GM23338 (cell line): ENCODE results near the gene EXOC4. TPM values are rescaled to one million over a fixed set of nuclear protein-coding genes. Genes with fewer than 3 reads are reported as not detected.

Source experiments
- ATAC-seq: fragments of 200-7000 bp; cut with Tn5 transposase; 3 replicates; pipeline ENCODE4 v1.9.1; 2020
- DNase-seq: peaks from one replicate; pipeline ENCODE4 v3.0.0-alpha.2; 2015; ENCODE audit warnings: low spot score
- H2AFZ ChIP-seq: fragments of 200-600 bp; sonication (generic); 2 replicates; pipeline ENCODE4 v1.8.0; 2016; ENCODE audit warnings: antibody characterized with exemption, mild to moderate bottlenecking, moderate library complexity
- H3F3A ChIP-seq: fragments of 200-600 bp; sonication (generic); replicated peaks from 2 replicates; pipeline ENCODE4 v1.8.0; 2017; ENCODE audit warnings: antibody characterized with exemption, mixed run types, low read depth
- H3K27ac ChIP-seq: fragments of 200-600 bp; sonication (generic); 2 replicates; pipeline ENCODE4 v1.6.1; 2016; ENCODE audit warnings: low read depth
- H3K27me3 ChIP-seq: fragments of 200-600 bp; sonication (generic); 2 replicates; pipeline ENCODE4 v1.8.0; 2016; ENCODE audit warnings: mild to moderate bottlenecking, mixed run types, moderate library complexity; ENCODE audit not compliant: insufficient read depth
- H3K36me3 ChIP-seq: fragments of 200-600 bp; sonication (generic); 2 replicates; pipeline ENCODE4 v1.8.0; 2016; ENCODE audit warnings: mild to moderate bottlenecking; ENCODE audit not compliant: insufficient read depth
- H3K4me1 ChIP-seq: fragments of 200-600 bp; sonication (generic); 2 replicates; pipeline ENCODE4 v1.8.0; 2016; ENCODE audit warnings: mild to moderate bottlenecking, moderate library complexity; ENCODE audit not compliant: insufficient read depth
- H3K4me2 ChIP-seq: fragments of 200-600 bp; sonication (generic); 2 replicates; pipeline ENCODE4 v1.7.1; 2017; ENCODE audit warnings: mixed run types
- H3K4me3 ChIP-seq: fragments of 200-600 bp; sonication (generic); 2 replicates; pipeline ENCODE4 v1.6.1; 2016; ENCODE audit warnings: mixed run types
- H3K79me2 ChIP-seq: fragments of 200-600 bp; sonication (generic); replicated peaks from 2 replicates; pipeline ENCODE4 v1.8.0; 2017; ENCODE audit warnings: mild to moderate bottlenecking; ENCODE audit not compliant: insufficient read depth
- H3K9me2 ChIP-seq: fragments of 200-600 bp; sonication (generic); 2 replicates; pipeline ENCODE4 v1.8.0; 2017; ENCODE audit not compliant: insufficient read depth
- H4K20me1 ChIP-seq: fragments of 200-600 bp; sonication (generic); replicated peaks from 2 replicates; pipeline ENCODE4 v1.8.0; 2017; ENCODE audit warnings: mild to moderate bottlenecking; ENCODE audit not compliant: insufficient read depth
- H3K27ac Mint-ChIP-seq: 2 replicates; pipeline ENCODE4 v1.8.0; 2020; ENCODE audit warnings: inconsistent platforms, mild to moderate bottlenecking, moderate library complexity, mixed read lengths
- H3K27me3 Mint-ChIP-seq: 3 replicates; pipeline ENCODE4 v1.8.0; 2022; ENCODE audit warnings: low read depth, mild to moderate bottlenecking, moderate library complexity, mixed read lengths, inconsistent platforms; ENCODE audit not compliant: insufficient read depth, poor library complexity
- H3K36me3 Mint-ChIP-seq: 3 replicates; pipeline ENCODE4 v1.8.0; 2021; ENCODE audit warnings: low read depth, mild to moderate bottlenecking, inconsistent platforms, moderate library complexity, mixed read lengths
- H3K4me1 Mint-ChIP-seq: 3 replicates; pipeline ENCODE4 v1.8.0; 2020; ENCODE audit warnings: mild to moderate bottlenecking, inconsistent platforms, mixed read lengths
- H3K4me3 Mint-ChIP-seq: 3 replicates; pipeline ENCODE4 v1.8.0; 2021; ENCODE audit warnings: moderate library complexity, mild to moderate bottlenecking, inconsistent platforms, mixed read lengths
- H3K9me3 Mint-ChIP-seq: 3 replicates; pipeline ENCODE4 v1.8.0; 2020; ENCODE audit warnings: moderate library complexity, mild to moderate bottlenecking, inconsistent platforms, mixed read lengths
- CREB1 ChIP-seq: fragments of 250-450 bp; sonication (Bioruptor Pico); IDR thresholded peaks from 2 replicates; pipeline ENCODE4 v1.5.0; 2020; ENCODE audit warnings: low read depth, mild to moderate bottlenecking, moderate library complexity
- CTCF ChIP-seq, 2 experiments: fragments of 200-600 bp in 1 of 2; sonication (generic) in 1 of 2; conservative IDR thresholded peaks; 2 replicates each; pipeline versions ENCODE4 v1.5.1 to v1.6.1; 2016 to 2017; ENCODE audit warnings: antibody characterized with exemption in 2 of 2, low read depth in 2 of 2, mild to moderate bottlenecking in 2 of 2, moderate library complexity in 1 of 2
- EZH2 ChIP-seq: fragments of 200-600 bp; sonication (generic); IDR thresholded peaks from one replicate; pipeline ENCODE4 v1.8.0; 2017; ENCODE audit warnings: antibody characterized with exemption, mild to moderate bottlenecking, low read depth; ENCODE audit not compliant: unreplicated experiment
- EZH2phosphoT487 ChIP-seq: fragments of 200-600 bp; sonication (generic); IDR thresholded peaks from one replicate; pipeline ENCODE4 v1.8.1; 2018; ENCODE audit warnings: antibody characterized with exemption; ENCODE audit not compliant: unreplicated experiment
- JUNB ChIP-seq: IDR thresholded peaks from one replicate; pipeline ENCODE4 v1.6.1; 2016; ENCODE audit warnings: antibody characterized with exemption; ENCODE audit not compliant: unreplicated experiment
- NANOG ChIP-seq: IDR thresholded peaks from 2 replicates; pipeline ENCODE4 v1.6.1; 2016; ENCODE audit warnings: antibody characterized with exemption, borderline replicate concordance
- POLR2AphosphoS5 ChIP-seq: IDR thresholded peaks from 2 replicates; pipeline ENCODE4 v1.6.1; 2016; ENCODE audit warnings: antibody characterized with exemption, low read depth
- STAT1 ChIP-seq: IDR thresholded peaks from one replicate; pipeline ENCODE4 v1.6.1; 2016; ENCODE audit warnings: antibody characterized with exemption; ENCODE audit not compliant: unreplicated experiment
- ZNF114 ChIP-seq: fragments of 250-450 bp; sonication (Bioruptor Pico); IDR thresholded peaks from 2 replicates; pipeline ENCODE4 v1.5.0; 2020; ENCODE audit warnings: mild to moderate bottlenecking, moderate library complexity
- ZNF331 ChIP-seq: fragments of 250-450 bp; sonication (Bioruptor Pico); IDR thresholded peaks from 2 replicates; pipeline ENCODE4 v1.5.0; 2020; ENCODE audit warnings: low read depth, mild to moderate bottlenecking, moderate library complexity
- polyA plus RNA-seq: library from polyadenylated mRNA; unstranded; fragments of >200 nt; fragmentation: Nextera tagmentation; extraction: Ambion mirVana; gene quantifications from 2 replicates; pipeline ENCODE4 v1.2.1, GENCODE V29; 2016
- total RNA-seq: library from RNA; depleted of rRNA; stranded (reverse); fragments of >200 nt; shearing (Covaris generic); gene quantifications from 2 replicates; pipeline ENCODE4 v1.2.3, GENCODE V29; 2014
- TF ChIP-seq, protein P1 (sequence below): IDR thresholded peaks from 2 replicates; pipeline ENCODE4 v1.6.1; 2016; ENCODE audit warnings: antibody characterized with exemption
- TF ChIP-seq, protein P2 (sequence below): IDR thresholded peaks from one replicate; pipeline ENCODE4 v1.6.1; 2018; ENCODE audit warnings: antibody characterized with exemption; ENCODE audit not compliant: unreplicated experiment
- TF ChIP-seq, protein P3 (sequence below): fragments of 250-450 bp; sonication (Bioruptor Pico); IDR thresholded peaks from 2 replicates; pipeline ENCODE4 v1.5.0; 2020; ENCODE audit warnings: mild to moderate bottlenecking, moderate library complexity

Gene EXOC4
- total and polyA plus RNA-seq, 2 experiments from 2014 or later, result 37.5 to 52.7 TPM

GRCh38 chr7:133888061-133888930 is 635.4 kb downstream of the EXOC4 start:
- Histone ChIP-seq H3K4me3 (no peak overlapping the region), H3K27ac (no peak overlapping the region), H3K79me2 (no peaks in the 10 kb centered on the region), H3K27me3 (no peaks in the 10 kb centered on the region), H2AFZ (no peak overlapping the region), H4K20me1 (no peaks in the 10 kb centered on the region), H3K9me2 (no peaks in the 10 kb centered on the region), H3F3A (no peaks in the 10 kb centered on the region), H3K4me1 (peaks cover 3% of the 10 kb centered on the region; the same call in 1 of the 2 replicates), H3K4me2 (no peak overlapping the region), H3K36me3 (no peaks in the 10 kb centered on the region)
- Mint-ChIP-seq H3K27me3 (no peaks in the 10 kb centered on the region), H3K4me1 (peaks cover 11% of the 10 kb centered on the region; the same call in 2 of the 3 replicates), H3K36me3 (peaks cover 3% of the 10 kb centered on the region; the same call in 2 of the 3 replicates), H3K9me3 (peaks cover 6% of the 10 kb centered on the region; the same call in 2 of the 3 replicates), H3K27ac (no peak overlapping the region), H3K4me3 (no peak overlapping the region)
- no peak for TF ChIP-seq EZH2
- TF ChIP-seq CTCF (conservative IDR thresholded peaks at IDR 0.05; ENCODE audit: low read depth in 2 of 2), result no peak
- TF ChIP-seq ZNF331, result no peak
- no peak for TF ChIP-seq CREB1 (CRISPR knock-in tag)
- TF ChIP-seq, protein P1, sequence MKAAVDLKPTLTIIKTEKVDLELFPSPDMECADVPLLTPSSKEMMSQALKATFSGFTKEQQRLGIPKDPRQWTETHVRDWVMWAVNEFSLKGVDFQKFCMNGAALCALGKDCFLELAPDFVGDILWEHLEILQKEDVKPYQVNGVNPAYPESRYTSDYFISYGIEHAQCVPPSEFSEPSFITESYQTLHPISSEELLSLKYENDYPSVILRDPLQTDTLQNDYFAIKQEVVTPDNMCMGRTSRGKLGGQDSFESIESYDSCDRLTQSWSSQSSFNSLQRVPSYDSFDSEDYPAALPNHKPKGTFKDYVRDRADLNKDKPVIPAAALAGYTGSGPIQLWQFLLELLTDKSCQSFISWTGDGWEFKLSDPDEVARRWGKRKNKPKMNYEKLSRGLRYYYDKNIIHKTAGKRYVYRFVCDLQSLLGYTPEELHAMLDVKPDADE, result no peak
- TF ChIP-seq NANOG, result no peak
- no peak for TF ChIP-seq EZH2phosphoT487
- no peak for TF ChIP-seq ZNF114 (CRISPR knock-in tag)
- no peak for TF ChIP-seq STAT1
- TF ChIP-seq, protein P2, sequence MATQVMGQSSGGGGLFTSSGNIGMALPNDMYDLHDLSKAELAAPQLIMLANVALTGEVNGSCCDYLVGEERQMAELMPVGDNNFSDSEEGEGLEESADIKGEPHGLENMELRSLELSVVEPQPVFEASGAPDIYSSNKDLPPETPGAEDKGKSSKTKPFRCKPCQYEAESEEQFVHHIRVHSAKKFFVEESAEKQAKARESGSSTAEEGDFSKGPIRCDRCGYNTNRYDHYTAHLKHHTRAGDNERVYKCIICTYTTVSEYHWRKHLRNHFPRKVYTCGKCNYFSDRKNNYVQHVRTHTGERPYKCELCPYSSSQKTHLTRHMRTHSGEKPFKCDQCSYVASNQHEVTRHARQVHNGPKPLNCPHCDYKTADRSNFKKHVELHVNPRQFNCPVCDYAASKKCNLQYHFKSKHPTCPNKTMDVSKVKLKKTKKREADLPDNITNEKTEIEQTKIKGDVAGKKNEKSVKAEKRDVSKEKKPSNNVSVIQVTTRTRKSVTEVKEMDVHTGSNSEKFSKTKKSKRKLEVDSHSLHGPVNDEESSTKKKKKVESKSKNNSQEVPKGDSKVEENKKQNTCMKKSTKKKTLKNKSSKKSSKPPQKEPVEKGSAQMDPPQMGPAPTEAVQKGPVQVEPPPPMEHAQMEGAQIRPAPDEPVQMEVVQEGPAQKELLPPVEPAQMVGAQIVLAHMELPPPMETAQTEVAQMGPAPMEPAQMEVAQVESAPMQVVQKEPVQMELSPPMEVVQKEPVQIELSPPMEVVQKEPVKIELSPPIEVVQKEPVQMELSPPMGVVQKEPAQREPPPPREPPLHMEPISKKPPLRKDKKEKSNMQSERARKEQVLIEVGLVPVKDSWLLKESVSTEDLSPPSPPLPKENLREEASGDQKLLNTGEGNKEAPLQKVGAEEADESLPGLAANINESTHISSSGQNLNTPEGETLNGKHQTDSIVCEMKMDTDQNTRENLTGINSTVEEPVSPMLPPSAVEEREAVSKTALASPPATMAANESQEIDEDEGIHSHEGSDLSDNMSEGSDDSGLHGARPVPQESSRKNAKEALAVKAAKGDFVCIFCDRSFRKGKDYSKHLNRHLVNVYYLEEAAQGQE, result no peak
- TF ChIP-seq, protein P3, sequence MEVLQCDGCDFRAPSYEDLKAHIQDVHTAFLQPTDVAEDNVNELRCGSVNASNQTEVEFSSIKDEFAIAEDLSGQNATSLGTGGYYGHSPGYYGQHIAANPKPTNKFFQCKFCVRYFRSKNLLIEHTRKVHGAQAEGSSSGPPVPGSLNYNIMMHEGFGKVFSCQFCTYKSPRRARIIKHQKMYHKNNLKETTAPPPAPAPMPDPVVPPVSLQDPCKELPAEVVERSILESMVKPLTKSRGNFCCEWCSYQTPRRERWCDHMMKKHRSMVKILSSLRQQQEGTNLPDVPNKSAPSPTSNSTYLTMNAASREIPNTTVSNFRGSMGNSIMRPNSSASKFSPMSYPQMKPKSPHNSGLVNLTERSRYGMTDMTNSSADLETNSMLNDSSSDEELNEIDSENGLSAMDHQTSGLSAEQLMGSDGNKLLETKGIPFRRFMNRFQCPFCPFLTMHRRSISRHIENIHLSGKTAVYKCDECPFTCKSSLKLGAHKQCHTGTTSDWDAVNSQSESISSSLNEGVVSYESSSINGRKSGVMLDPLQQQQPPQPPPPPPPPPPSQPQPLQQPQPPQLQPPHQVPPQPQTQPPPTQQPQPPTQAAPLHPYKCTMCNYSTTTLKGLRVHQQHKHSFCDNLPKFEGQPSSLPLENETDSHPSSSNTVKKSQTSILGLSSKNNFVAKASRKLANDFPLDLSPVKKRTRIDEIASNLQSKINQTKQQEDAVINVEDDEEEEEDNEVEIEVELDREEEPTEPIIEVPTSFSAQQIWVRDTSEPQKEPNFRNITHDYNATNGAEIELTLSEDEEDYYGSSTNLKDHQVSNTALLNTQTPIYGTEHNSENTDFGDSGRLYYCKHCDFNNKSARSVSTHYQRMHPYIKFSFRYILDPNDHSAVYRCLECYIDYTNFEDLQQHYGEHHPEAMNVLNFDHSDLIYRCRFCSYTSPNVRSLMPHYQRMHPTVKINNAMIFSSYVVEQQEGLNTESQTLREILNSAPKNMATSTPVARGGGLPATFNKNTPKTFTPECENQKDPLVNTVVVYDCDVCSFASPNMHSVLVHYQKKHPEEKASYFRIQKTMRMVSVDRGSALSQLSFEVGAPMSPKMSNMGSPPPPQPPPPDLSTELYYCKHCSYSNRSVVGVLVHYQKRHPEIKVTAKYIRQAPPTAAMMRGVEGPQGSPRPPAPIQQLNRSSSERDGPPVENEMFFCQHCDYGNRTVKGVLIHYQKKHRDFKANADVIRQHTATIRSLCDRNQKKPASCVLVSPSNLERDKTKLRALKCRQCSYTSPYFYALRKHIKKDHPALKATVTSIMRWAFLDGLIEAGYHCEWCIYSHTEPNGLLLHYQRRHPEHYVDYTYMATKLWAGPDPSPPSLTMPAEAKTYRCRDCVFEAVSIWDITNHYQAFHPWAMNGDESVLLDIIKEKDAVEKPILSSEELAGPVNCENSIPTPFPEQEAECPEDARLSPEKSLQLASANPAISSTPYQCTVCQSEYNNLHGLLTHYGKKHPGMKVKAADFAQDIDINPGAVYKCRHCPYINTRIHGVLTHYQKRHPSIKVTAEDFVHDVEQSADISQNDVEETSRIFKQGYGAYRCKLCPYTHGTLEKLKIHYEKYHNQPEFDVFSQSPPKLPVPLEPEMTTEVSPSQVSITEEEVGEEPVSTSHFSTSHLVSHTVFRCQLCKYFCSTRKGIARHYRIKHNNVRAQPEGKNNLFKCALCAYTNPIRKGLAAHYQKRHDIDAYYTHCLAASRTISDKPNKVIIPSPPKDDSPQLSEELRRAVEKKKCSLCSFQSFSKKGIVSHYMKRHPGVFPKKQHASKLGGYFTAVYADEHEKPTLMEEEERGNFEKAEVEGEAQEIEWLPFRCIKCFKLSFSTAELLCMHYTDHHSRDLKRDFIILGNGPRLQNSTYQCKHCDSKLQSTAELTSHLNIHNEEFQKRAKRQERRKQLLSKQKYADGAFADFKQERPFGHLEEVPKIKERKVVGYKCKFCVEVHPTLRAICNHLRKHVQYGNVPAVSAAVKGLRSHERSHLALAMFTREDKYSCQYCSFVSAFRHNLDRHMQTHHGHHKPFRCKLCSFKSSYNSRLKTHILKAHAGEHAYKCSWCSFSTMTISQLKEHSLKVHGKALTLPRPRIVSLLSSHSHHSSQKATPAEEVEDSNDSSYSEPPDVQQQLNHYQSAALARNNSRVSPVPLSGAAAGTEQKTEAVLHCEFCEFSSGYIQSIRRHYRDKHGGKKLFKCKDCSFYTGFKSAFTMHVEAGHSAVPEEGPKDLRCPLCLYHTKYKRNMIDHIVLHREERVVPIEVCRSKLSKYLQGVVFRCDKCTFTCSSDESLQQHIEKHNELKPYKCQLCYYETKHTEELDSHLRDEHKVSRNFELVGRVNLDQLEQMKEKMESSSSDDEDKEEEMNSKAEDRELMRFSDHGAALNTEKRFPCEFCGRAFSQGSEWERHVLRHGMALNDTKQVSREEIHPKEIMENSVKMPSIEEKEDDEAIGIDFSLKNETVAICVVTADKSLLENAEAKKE, result no peak
- no peak for TF ChIP-seq JUNB
- no peak for TF ChIP-seq POLR2AphosphoS5
- DNase-seq (no peak), ATAC-seq (no peak)
